ENCODE measurements around the gene TEKT5. TPM values are rescaled to one million over a fixed set of nuclear protein-coding genes. Genes with fewer than 3 reads are reported as not detected.

Gene TEKT5
- total RNA-seq, 1 experiment from 2014 or later = not detected

DNA sequence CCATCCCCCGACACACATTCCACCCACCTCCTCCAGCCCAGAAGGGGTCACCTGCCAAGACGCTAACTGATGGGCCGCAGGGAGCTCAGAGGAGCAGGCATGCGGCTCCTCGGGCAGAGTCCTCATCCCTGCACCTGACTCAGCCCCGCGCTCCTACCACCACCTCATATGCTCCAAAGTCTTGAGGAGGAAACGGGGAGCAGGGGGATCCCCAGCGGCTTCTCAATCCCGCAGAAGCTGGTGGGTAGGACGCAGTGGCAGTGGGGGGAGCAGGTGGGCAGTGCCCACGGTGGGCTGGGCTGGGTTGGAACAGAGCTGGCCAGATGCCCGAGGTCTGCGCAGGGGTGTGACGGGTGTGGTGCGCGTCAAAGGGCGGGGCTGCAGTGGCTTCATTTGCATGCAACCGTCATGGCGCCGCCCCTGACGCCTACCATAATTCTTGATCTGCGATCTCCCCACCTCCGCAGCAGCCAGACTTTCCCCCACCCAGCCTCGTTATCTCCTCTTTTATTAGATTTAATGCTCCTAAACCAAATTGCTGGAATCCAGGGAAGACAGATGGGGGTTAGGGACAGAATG, 75.4 kb downstream of the TEKT5 start:
- ChIA-PET POLR2A (ENCODE audit: low non-redundant PET) (no interaction called here), CTCF (no interaction called here)
- no peaks in the 10 kb centered on the region for H3K36me3 ChIP-seq (ENCODE audit: insufficient read depth, low read length, poor library complexity, severe bottlenecking)
- TF ChIP-seq EZH2 (IDR thresholded peaks at IDR 0.05; ENCODE audit: borderline replicate concordance, low read depth, low read length, poor library complexity, severe bottlenecking) = no peak
- TF ChIP-seq, protein P1, sequence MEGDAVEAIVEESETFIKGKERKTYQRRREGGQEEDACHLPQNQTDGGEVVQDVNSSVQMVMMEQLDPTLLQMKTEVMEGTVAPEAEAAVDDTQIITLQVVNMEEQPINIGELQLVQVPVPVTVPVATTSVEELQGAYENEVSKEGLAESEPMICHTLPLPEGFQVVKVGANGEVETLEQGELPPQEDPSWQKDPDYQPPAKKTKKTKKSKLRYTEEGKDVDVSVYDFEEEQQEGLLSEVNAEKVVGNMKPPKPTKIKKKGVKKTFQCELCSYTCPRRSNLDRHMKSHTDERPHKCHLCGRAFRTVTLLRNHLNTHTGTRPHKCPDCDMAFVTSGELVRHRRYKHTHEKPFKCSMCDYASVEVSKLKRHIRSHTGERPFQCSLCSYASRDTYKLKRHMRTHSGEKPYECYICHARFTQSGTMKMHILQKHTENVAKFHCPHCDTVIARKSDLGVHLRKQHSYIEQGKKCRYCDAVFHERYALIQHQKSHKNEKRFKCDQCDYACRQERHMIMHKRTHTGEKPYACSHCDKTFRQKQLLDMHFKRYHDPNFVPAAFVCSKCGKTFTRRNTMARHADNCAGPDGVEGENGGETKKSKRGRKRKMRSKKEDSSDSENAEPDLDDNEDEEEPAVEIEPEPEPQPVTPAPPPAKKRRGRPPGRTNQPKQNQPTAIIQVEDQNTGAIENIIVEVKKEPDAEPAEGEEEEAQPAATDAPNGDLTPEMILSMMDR (conservative IDR thresholded peaks at IDR 0.05; ENCODE audit: low read depth, low read length) = no peak
- H3K9me3 ChIP-seq (ENCODE audit: low read depth, low read length, poor library complexity, severe bottlenecking) = no peaks in the 10 kb centered on the region
- BruUV-seq (replicated peaks) = no TSS peak
- peak; percentile 31 for DNase-seq (ENCODE audit: low spot score)
- H3K27me3 ChIP-seq (replicated peaks; ENCODE audit: insufficient read depth, low read depth, low read length, poor library complexity) = no peaks in the 10 kb centered on the region
- H3K27ac ChIP-seq (ENCODE audit: low read depth, low read length, poor library complexity, severe bottlenecking) = no peak overlapping the region
- H3K4me1 ChIP-seq (ENCODE audit: insufficient read depth, low read length, poor library complexity, severe bottlenecking) = peaks cover 28% of the 10 kb centered on the region
- peak overlapping the region; percentile 17 for H3K4me3 ChIP-seq (ENCODE audit: low read depth, low read length, poor library complexity, severe bottlenecking)
- intact Hi-C loops (cut with micrococcal nuclease; ENCODE audit: unreplicated experiment) = no loop called here

DNA sequence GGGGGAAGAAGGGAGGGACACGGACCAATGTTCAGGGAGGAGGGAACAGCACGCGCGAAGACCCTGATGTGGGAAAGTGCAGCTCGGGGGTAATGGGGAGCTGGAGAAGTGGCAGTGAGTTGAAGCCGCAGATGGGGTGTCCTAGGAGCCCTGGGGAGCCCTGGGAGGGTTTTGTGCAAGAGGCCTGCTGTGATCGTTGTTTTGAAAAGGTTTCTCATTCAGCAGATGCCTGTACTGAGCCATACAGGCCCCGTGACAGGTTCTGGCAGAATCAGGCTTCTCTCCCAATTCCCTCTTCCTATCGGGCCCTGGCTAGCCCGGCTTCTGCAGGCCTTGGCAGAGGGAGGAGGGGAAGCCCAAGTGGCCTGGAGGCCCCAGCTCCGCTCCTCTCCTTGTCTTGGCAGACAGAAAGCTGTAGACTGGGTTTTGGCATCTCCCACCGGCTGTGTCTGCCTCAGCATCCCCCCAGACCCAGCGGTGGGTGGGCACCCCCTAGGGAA, 76.0 kb downstream of the TEKT5 start:
- peaks cover 28% of the 10 kb centered on the region for H3K4me1 ChIP-seq (ENCODE audit: insufficient read depth, low read length, poor library complexity, severe bottlenecking)
- H3K36me3 ChIP-seq (ENCODE audit: insufficient read depth, low read length, poor library complexity, severe bottlenecking) = no peaks in the 10 kb centered on the region
- H3K27ac ChIP-seq (ENCODE audit: low read depth, low read length, poor library complexity, severe bottlenecking) = no peak overlapping the region
- BruUV-seq (replicated peaks) = no TSS peak
- no peak for DNase-seq (ENCODE audit: low spot score)
- TF ChIP-seq EZH2 (IDR thresholded peaks at IDR 0.05; ENCODE audit: borderline replicate concordance, low read depth, low read length, poor library complexity, severe bottlenecking) = no peak
- TF ChIP-seq, protein P1 (conservative IDR thresholded peaks at IDR 0.05; ENCODE audit: low read depth, low read length) = no peak
- H3K27me3 ChIP-seq (replicated peaks; ENCODE audit: insufficient read depth, low read depth, low read length, poor library complexity) = no peaks in the 10 kb centered on the region
- CTCF ChIA-PET = no interaction called here
- no peak overlapping the region for H3K4me3 ChIP-seq (ENCODE audit: low read depth, low read length, poor library complexity, severe bottlenecking)
- no peaks in the 10 kb centered on the region for H3K9me3 ChIP-seq (ENCODE audit: low read depth, low read length, poor library complexity, severe bottlenecking)
- intact Hi-C loops (cut with micrococcal nuclease; ENCODE audit: unreplicated experiment) = no loop called here
- POLR2A ChIA-PET (ENCODE audit: low non-redundant PET) = no interaction called here

- ChIA-PET POLR2A (ENCODE audit: low non-redundant PET) (no interaction called here), CTCF (no interaction called here)
- no peak overlapping the region for H3K4me3 ChIP-seq (ENCODE audit: low read depth, low read length, poor library complexity, severe bottlenecking)
Measured at GRCh38 chr16:10617662-10618420, 76.9 kb downstream of the TEKT5 start.

More at GRCh38 chr16:10617662-10618420, 76.9 kb downstream of the TEKT5 start:
- TF ChIP-seq, protein P1 (conservative IDR thresholded peaks at IDR 0.05; ENCODE audit: low read depth, low read length) = no peak
- TF ChIP-seq EZH2 (IDR thresholded peaks at IDR 0.05; ENCODE audit: borderline replicate concordance, low read depth, low read length, poor library complexity, severe bottlenecking) = no peak
- DNase-seq (ENCODE audit: low spot score) = no peak
- Histone ChIP-seq H3K4me1 (ENCODE audit: insufficient read depth, low read length, poor library complexity, severe bottlenecking) (peaks cover 28% of the 10 kb centered on the region), H3K27me3 (replicated peaks; ENCODE audit: insufficient read depth, low read depth, low read length, poor library complexity) (no peaks in the 10 kb centered on the region), H3K27ac (ENCODE audit: low read depth, low read length, poor library complexity, severe bottlenecking) (no peak overlapping the region), H3K36me3 (ENCODE audit: insufficient read depth, low read length, poor library complexity, severe bottlenecking) (no peaks in the 10 kb centered on the region), H3K9me3 (ENCODE audit: low read depth, low read length, poor library complexity, severe bottlenecking) (no peaks in the 10 kb centered on the region)
- intact Hi-C loops (cut with micrococcal nuclease; ENCODE audit: unreplicated experiment) = no loop called here
- BruUV-seq (replicated peaks) = no TSS peak

Measured in A673 (cell line).